ENCODE measurements around the gene GUCY1A1.

DNA sequence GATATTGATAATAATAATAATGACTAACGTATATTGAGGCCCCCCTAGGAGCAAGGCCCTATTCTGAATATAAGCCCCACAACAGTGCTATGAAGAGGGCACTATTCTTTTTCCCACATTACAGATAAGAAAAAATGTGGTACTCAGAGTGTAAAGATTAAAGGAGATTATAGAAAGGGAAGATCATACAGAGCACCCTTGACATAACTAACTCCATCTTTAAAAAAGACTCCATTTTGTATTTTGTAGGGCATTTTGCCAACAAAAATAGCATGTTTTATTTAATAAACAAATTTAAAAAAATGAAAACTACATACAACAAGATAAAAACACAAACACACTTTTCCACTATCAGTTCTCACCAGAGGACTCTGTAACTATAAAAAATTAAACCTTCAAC lies 42.1 kb downstream of the GUCY1A1 start:
- TF ChIP-seq POLR2A (IDR thresholded peaks at IDR 0.05; ENCODE audit: low read depth, low read length), result no peak
- TF ChIP-seq POLR2AphosphoS5 (IDR thresholded peaks at IDR 0.05; ENCODE audit: low read depth, low read length), result no peak

Measured in GM12892 (cell line).